ENCODE measurements around the gene MEGF11.

The MEGF11 gene

GRCh38 chr15:66253418-66254088 lies at the start of gene MEGF11:
TSS of gene MEGF11 (minus strand) at chr15:66253750. CDS start at chr15:66128403, 125,347 bp downstream.
- DNase-seq: peak; percentile 38
- in situ Hi-C loops (cut with MboI; ENCODE audit: low pct_unique_long_range_greater_than_20kb, low sequenced_read_pairs): no loop called here

- in situ Hi-C loops (cut with MboI; ENCODE audit: low pct_unique_long_range_greater_than_20kb, low sequenced_read_pairs): no loop called here
- no peak for DNase-seq
These were observed 49.1 kb upstream of the MEGF11 start for GRCh38 chr15:66302489-66303278.

- in situ Hi-C loops (cut with MboI; ENCODE audit: low pct_unique_long_range_greater_than_20kb, low sequenced_read_pairs): no loop called here
These were observed 45.3 kb upstream of the MEGF11 start for GRCh38 chr15:66298803-66299251.

GRCh38 chr15:66296186-66296585 lies 42.6 kb upstream of the MEGF11 start:
- DNase-seq: no peak
- in situ Hi-C loops (cut with MboI; ENCODE audit: low pct_unique_long_range_greater_than_20kb, low sequenced_read_pairs): no loop called here

More at GRCh38 chr15:66298803-66299251, 45.3 kb upstream of the MEGF11 start:
- no peak for DNase-seq

GRCh38 chr15:66294932-66295235 lies 41.3 kb upstream of the MEGF11 start:
- peak; percentile 30 for DNase-seq
- in situ Hi-C loops (cut with MboI; ENCODE audit: low pct_unique_long_range_greater_than_20kb, low sequenced_read_pairs): no loop called here

GRCh38 chr15:66294157-66294931 lies 40.8 kb upstream of the MEGF11 start:
- DNase-seq: peak; percentile 87
- in situ Hi-C loops (cut with MboI; ENCODE audit: low pct_unique_long_range_greater_than_20kb, low sequenced_read_pairs): no loop called here

GRCh38 chr15:66293419-66294156 lies 40.0 kb upstream of the MEGF11 start, which contains the start of gene DIS3L:
TSS of gene DIS3L (plus strand) at chr15:66293568. CDS start at chr15:66293597, 29 bp downstream.
- in situ Hi-C loops (cut with MboI; ENCODE audit: low pct_unique_long_range_greater_than_20kb, low sequenced_read_pairs): no loop called here
- peak; percentile 85 for DNase-seq

- in situ Hi-C loops (cut with MboI; ENCODE audit: low pct_unique_long_range_greater_than_20kb, low sequenced_read_pairs): no loop called here
- DNase-seq: no peak
These were observed 39.2 kb upstream of the MEGF11 start for GRCh38 chr15:66292571-66293418.

GRCh38 chr15:66291816-66292570 lies 38.4 kb upstream of the MEGF11 start:
- DNase-seq: no peak
- in situ Hi-C loops (cut with MboI; ENCODE audit: low pct_unique_long_range_greater_than_20kb, low sequenced_read_pairs): no loop called here

- no peak for DNase-seq
- in situ Hi-C loops (cut with MboI; ENCODE audit: low pct_unique_long_range_greater_than_20kb, low sequenced_read_pairs): no loop called here
These were observed 37.0 kb upstream of the MEGF11 start for GRCh38 chr15:66290518-66290917.

- in situ Hi-C loops (cut with MboI; ENCODE audit: low pct_unique_long_range_greater_than_20kb, low sequenced_read_pairs): no loop called here
These were observed 36.5 kb upstream of the MEGF11 start for GRCh38 chr15:66290007-66290406.

GRCh38 chr15:66288551-66289185 lies 35.1 kb upstream of the MEGF11 start:
- in situ Hi-C loops (cut with MboI; ENCODE audit: low pct_unique_long_range_greater_than_20kb, low sequenced_read_pairs): no loop called here
- DNase-seq: no peak

More at GRCh38 chr15:66290007-66290406, 36.5 kb upstream of the MEGF11 start:
- no peak for DNase-seq

GRCh38 chr15:66288093-66288492 lies 34.5 kb upstream of the MEGF11 start:
- in situ Hi-C loops (cut with MboI; ENCODE audit: low pct_unique_long_range_greater_than_20kb, low sequenced_read_pairs): no loop called here

GRCh38 chr15:66287461-66288057 lies 34.0 kb upstream of the MEGF11 start:
- in situ Hi-C loops (cut with MboI; ENCODE audit: low pct_unique_long_range_greater_than_20kb, low sequenced_read_pairs): no loop called here
- peak; percentile 81 for DNase-seq

More at GRCh38 chr15:66288093-66288492, 34.5 kb upstream of the MEGF11 start:
- DNase-seq: no peak

GRCh38 chr15:66285533-66286280 lies 32.2 kb upstream of the MEGF11 start:
- in situ Hi-C loops (cut with MboI; ENCODE audit: low pct_unique_long_range_greater_than_20kb, low sequenced_read_pairs): no loop called here
- peak; percentile 80 for DNase-seq

- no peak for DNase-seq
- in situ Hi-C loops (cut with MboI; ENCODE audit: low pct_unique_long_range_greater_than_20kb, low sequenced_read_pairs): no loop called here
These were observed 30.7 kb upstream of the MEGF11 start for GRCh38 chr15:66284271-66284670.

Measured in KBM-7 (cell line).